ENCODE measurements around the gene SSX2IP.

The SSX2IP gene

DNA sequence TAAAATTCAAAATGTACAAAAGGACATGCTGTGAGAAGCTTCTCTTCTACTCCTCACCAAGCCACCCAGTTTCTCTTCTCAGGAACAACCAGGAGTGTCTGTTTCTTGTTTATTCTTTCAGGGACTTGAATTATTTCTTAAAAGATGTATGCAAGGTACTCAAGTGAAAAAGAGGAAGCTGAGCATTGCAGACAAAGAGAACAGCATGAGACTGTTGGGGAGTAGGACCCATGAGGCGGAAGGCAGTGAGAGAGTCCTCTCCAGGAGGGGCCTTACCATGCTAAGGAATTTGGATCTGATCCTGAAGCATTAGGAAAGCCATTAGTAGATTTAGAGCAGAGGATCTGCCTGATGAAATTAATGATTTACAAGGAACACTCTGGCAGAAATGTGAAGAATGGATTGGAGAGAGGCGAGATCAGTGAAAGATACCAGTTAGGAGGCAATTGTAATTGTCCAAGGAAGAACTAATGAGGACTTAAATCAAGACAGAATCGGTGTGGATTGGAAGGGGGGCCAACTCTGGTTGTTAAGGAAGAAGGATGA lies 14.7 kb upstream of the SSX2IP start:
- Histone ChIP-seq H3K9me3 (ENCODE audit: control insufficient read depth, insufficient read depth, low read depth, low read length) (no peaks in the 10 kb centered on the region), H3K27ac (ENCODE audit: extremely low read depth, low read depth, low read length) (no peak overlapping the region), H3K4me1 (ENCODE audit: control insufficient read depth, insufficient read depth, low read length) (no peaks in the 10 kb centered on the region), H3K4me3 (ENCODE audit: low read depth, low read length) (no peak overlapping the region), H3K36me3 (ENCODE audit: control insufficient read depth in 2 of 2, insufficient read depth in 1 of 2, low read length in 2 of 2) (no peaks in the 10 kb centered on the region)
- ChIA-PET POLR2A (no interaction called here), CTCF (interaction anchor here (1.4 kb wide), 1 partner anchor 19 kb away, joined by 3 read pairs; no protein-coding TSS in a partner anchor)
- TF ChIP-seq, protein P1, sequence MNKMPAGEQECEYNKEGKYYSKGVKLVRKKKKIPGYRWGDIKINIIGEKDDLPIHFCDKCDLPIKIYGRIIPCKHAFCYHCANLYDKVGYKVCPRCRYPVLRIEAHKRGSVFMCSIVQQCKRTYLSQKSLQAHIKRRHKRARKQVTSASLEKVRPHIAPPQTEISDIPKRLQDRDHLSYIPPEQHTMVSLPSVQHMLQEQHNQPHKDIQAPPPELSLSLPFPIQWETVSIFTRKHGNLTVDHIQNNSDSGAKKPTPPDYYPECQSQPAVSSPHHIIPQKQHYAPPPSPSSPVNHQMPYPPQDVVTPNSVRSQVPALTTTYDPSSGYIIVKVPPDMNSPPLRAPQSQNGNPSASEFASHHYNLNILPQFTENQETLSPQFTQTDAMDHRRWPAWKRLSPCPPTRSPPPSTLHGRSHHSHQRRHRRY (tag by site-specific recombination; IDR thresholded peaks at IDR 0.05): no peak
- TF ChIP-seq KLF7 (tag by site-specific recombination; IDR thresholded peaks at IDR 0.05; ENCODE audit: borderline replicate concordance) (no peak), ZNF521 (tag by site-specific recombination; IDR thresholded peaks at IDR 0.05) (no peak), ZNF16 (tag by site-specific recombination; IDR thresholded peaks at IDR 0.05; ENCODE audit: low read depth) (no peak), ZSCAN16 (tag by site-specific recombination; IDR thresholded peaks at IDR 0.05) (no peak), ZIC2 (tag by site-specific recombination; IDR thresholded peaks at IDR 0.05) (no peak), GLI4 (tag by site-specific recombination; IDR thresholded peaks at IDR 0.05) (no peak), KLF8 (tag by site-specific recombination; IDR thresholded peaks at IDR 0.05) (no peak), ZNF223 (tag by site-specific recombination; IDR thresholded peaks at IDR 0.05) (no peak)
- TF ChIP-seq, protein P2, sequence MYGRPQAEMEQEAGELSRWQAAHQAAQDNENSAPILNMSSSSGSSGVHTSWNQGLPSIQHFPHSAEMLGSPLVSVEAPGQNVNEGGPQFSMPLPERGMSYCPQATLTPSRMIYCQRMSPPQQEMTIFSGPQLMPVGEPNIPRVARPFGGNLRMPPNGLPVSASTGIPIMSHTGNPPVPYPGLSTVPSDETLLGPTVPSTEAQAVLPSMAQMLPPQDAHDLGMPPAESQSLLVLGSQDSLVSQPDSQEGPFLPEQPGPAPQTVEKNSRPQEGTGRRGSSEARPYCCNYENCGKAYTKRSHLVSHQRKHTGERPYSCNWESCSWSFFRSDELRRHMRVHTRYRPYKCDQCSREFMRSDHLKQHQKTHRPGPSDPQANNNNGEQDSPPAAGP (tag by site-specific recombination; IDR thresholded peaks at IDR 0.05): no peak

DNA sequence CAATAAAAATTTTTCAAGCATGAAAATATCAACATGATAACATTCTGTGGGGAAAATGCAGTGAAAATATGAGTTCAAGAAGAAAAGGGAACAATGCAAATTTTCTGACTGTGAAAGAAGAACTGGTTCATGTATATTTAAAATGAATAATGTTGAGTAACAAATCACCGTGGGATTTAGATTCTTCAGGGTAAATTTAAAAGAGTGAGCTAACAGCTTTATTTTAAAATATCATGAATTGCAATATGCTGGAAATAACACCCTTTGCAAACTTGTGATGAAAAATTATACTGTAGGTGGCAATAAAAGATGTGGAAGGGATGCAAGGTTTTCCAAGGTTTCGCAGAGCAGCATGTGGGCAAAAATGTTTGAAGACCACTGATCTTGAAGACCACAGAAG lies 13.2 kb upstream of the SSX2IP start:
- POLR2A ChIA-PET: no interaction called here
- Histone ChIP-seq H3K9me3 (ENCODE audit: control insufficient read depth, insufficient read depth, low read depth, low read length) (no peaks in the 10 kb centered on the region), H3K27ac (ENCODE audit: extremely low read depth, low read depth, low read length) (no peak overlapping the region), H3K4me1 (ENCODE audit: control insufficient read depth, insufficient read depth, low read length) (peaks cover 5% of the 10 kb centered on the region), H3K36me3 (ENCODE audit: control insufficient read depth in 2 of 2, insufficient read depth in 1 of 2, low read length in 2 of 2) (no peaks in the 10 kb centered on the region), H3K4me3 (ENCODE audit: low read depth, low read length) (no peak overlapping the region)
- CTCF ChIA-PET: no interaction called here
- no peak for TF ChIP-seq ZNF747 (tag by site-specific recombination; IDR thresholded peaks at IDR 0.05)
- TF ChIP-seq ZNF510 (tag by site-specific recombination; IDR thresholded peaks at IDR 0.05; ENCODE audit: insufficient replicate concordance): no peak
- TF ChIP-seq, protein P3, sequence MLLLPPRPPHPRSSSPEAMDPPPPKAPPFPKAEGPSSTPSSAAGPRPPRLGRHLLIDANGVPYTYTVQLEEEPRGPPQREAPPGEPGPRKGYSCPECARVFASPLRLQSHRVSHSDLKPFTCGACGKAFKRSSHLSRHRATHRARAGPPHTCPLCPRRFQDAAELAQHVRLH (tag by site-specific recombination; IDR thresholded peaks at IDR 0.05): no peak

DNA sequence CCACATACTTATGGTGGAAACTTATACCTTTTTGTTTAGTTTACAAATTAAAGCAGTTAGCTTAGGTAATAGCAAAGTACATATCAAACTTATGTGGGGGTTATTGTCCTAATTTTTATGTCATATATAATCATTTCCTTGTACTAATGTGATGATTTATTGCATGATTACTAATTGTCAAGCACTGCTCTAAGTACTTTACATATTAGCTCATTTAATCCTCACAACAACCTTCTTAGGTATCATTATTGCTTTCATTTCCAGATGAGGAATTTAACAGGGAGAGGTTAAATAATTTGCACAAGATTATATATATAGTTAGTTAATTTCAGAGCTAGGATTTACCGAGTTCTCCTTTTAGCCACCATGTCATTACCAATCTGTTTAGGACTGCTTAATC lies 11.9 kb upstream of the SSX2IP start:
- POLR2A ChIA-PET: no interaction called here
- CTCF ChIA-PET: no interaction called here
- H3K9me3 ChIP-seq (ENCODE audit: control insufficient read depth, insufficient read depth, low read depth, low read length): no peaks in the 10 kb centered on the region
- H3K4me3 ChIP-seq (ENCODE audit: low read depth, low read length): no peak overlapping the region
- peaks cover 5% of the 10 kb centered on the region for H3K4me1 ChIP-seq (ENCODE audit: control insufficient read depth, insufficient read depth, low read length)
- TF ChIP-seq, protein P1 (tag by site-specific recombination; IDR thresholded peaks at IDR 0.05): no peak
- peak; percentile 92 for TF ChIP-seq ZNF664 (tag by site-specific recombination; IDR thresholded peaks at IDR 0.05)
- no peak for TF ChIP-seq GLIS2 (tag by site-specific recombination; IDR thresholded peaks at IDR 0.05)
- 0 out of 2 replicates have a peak, but pooled peaks have one; percentile 47 for TF ChIP-seq REPIN1 (tag by site-specific recombination; IDR thresholded peaks at IDR 0.05; ENCODE audit: low read depth)
- no peak overlapping the region for H3K27ac ChIP-seq (ENCODE audit: extremely low read depth, low read depth, low read length)
- H3K36me3 ChIP-seq (ENCODE audit: control insufficient read depth in 2 of 2, insufficient read depth in 1 of 2, low read length in 2 of 2): no peaks in the 10 kb centered on the region
